GM23338 (cell line): ENCODE data around the gene YTHDC2. TPM values are rescaled to one million over a fixed set of nuclear protein-coding genes. Genes with fewer than 3 reads are reported as not detected.

Experiments
- ATAC-seq: fragments of 200-7000 bp; cut with Tn5 transposase; 3 replicates; pipeline ENCODE4 v1.9.1; 2020
- DNase-seq: peaks from one replicate; pipeline ENCODE4 v3.0.0-alpha.2; 2015; ENCODE audit warnings: low spot score
- H2AFZ ChIP-seq: fragments of 200-600 bp; sonication (generic); 2 replicates; pipeline ENCODE4 v1.8.0; 2016; ENCODE audit warnings: antibody characterized with exemption, mild to moderate bottlenecking, moderate library complexity
- H3F3A ChIP-seq: fragments of 200-600 bp; sonication (generic); replicated peaks from 2 replicates; pipeline ENCODE4 v1.8.0; 2017; ENCODE audit warnings: antibody characterized with exemption, mixed run types, low read depth
- H3K27ac ChIP-seq: fragments of 200-600 bp; sonication (generic); 2 replicates; pipeline ENCODE4 v1.6.1; 2016; ENCODE audit warnings: low read depth
- H3K27me3 ChIP-seq: fragments of 200-600 bp; sonication (generic); 2 replicates; pipeline ENCODE4 v1.8.0; 2016; ENCODE audit warnings: mild to moderate bottlenecking, mixed run types, moderate library complexity; ENCODE audit not compliant: insufficient read depth
- H3K36me3 ChIP-seq: fragments of 200-600 bp; sonication (generic); 2 replicates; pipeline ENCODE4 v1.8.0; 2016; ENCODE audit warnings: mild to moderate bottlenecking; ENCODE audit not compliant: insufficient read depth
- H3K4me1 ChIP-seq: fragments of 200-600 bp; sonication (generic); 2 replicates; pipeline ENCODE4 v1.8.0; 2016; ENCODE audit warnings: mild to moderate bottlenecking, moderate library complexity; ENCODE audit not compliant: insufficient read depth
- H3K4me2 ChIP-seq: fragments of 200-600 bp; sonication (generic); 2 replicates; pipeline ENCODE4 v1.7.1; 2017; ENCODE audit warnings: mixed run types
- H3K4me3 ChIP-seq: fragments of 200-600 bp; sonication (generic); 2 replicates; pipeline ENCODE4 v1.6.1; 2016; ENCODE audit warnings: mixed run types
- H3K79me2 ChIP-seq: fragments of 200-600 bp; sonication (generic); replicated peaks from 2 replicates; pipeline ENCODE4 v1.8.0; 2017; ENCODE audit warnings: mild to moderate bottlenecking; ENCODE audit not compliant: insufficient read depth
- H3K9me2 ChIP-seq: fragments of 200-600 bp; sonication (generic); 2 replicates; pipeline ENCODE4 v1.8.0; 2017; ENCODE audit not compliant: insufficient read depth
- H4K20me1 ChIP-seq: fragments of 200-600 bp; sonication (generic); replicated peaks from 2 replicates; pipeline ENCODE4 v1.8.0; 2017; ENCODE audit warnings: mild to moderate bottlenecking; ENCODE audit not compliant: insufficient read depth
- H3K27ac Mint-ChIP-seq: 2 replicates; pipeline ENCODE4 v1.8.0; 2020; ENCODE audit warnings: inconsistent platforms, mild to moderate bottlenecking, moderate library complexity, mixed read lengths
- H3K27me3 Mint-ChIP-seq: 3 replicates; pipeline ENCODE4 v1.8.0; 2022; ENCODE audit warnings: low read depth, mild to moderate bottlenecking, moderate library complexity, mixed read lengths, inconsistent platforms; ENCODE audit not compliant: insufficient read depth, poor library complexity
- H3K36me3 Mint-ChIP-seq: 3 replicates; pipeline ENCODE4 v1.8.0; 2021; ENCODE audit warnings: low read depth, mild to moderate bottlenecking, inconsistent platforms, moderate library complexity, mixed read lengths
- H3K4me1 Mint-ChIP-seq: 3 replicates; pipeline ENCODE4 v1.8.0; 2020; ENCODE audit warnings: mild to moderate bottlenecking, inconsistent platforms, mixed read lengths
- H3K4me3 Mint-ChIP-seq: 3 replicates; pipeline ENCODE4 v1.8.0; 2021; ENCODE audit warnings: moderate library complexity, mild to moderate bottlenecking, inconsistent platforms, mixed read lengths
- H3K9me3 Mint-ChIP-seq: 3 replicates; pipeline ENCODE4 v1.8.0; 2020; ENCODE audit warnings: moderate library complexity, mild to moderate bottlenecking, inconsistent platforms, mixed read lengths
- CTCF ChIP-seq, 2 experiments: fragments of 200-600 bp in 1 of 2; sonication (generic) in 1 of 2; conservative IDR thresholded peaks; 2 replicates each; pipeline versions ENCODE4 v1.5.1 to v1.6.1; 2016 to 2017; ENCODE audit warnings: antibody characterized with exemption in 2 of 2, low read depth in 2 of 2, mild to moderate bottlenecking in 2 of 2, moderate library complexity in 1 of 2
- ETS1 ChIP-seq: IDR thresholded peaks from 2 replicates; pipeline ENCODE4 v1.6.1; 2016; ENCODE audit warnings: antibody characterized with exemption
- EZH2phosphoT487 ChIP-seq: fragments of 200-600 bp; sonication (generic); IDR thresholded peaks from one replicate; pipeline ENCODE4 v1.8.1; 2018; ENCODE audit warnings: antibody characterized with exemption; ENCODE audit not compliant: unreplicated experiment
- NANOG ChIP-seq: IDR thresholded peaks from 2 replicates; pipeline ENCODE4 v1.6.1; 2016; ENCODE audit warnings: antibody characterized with exemption, borderline replicate concordance
- POLR2AphosphoS5 ChIP-seq: IDR thresholded peaks from 2 replicates; pipeline ENCODE4 v1.6.1; 2016; ENCODE audit warnings: antibody characterized with exemption, low read depth
- REST ChIP-seq: IDR thresholded peaks from one replicate; pipeline ENCODE4 v1.6.1; 2018; ENCODE audit warnings: antibody characterized with exemption; ENCODE audit not compliant: unreplicated experiment
- STAT1 ChIP-seq: IDR thresholded peaks from one replicate; pipeline ENCODE4 v1.6.1; 2016; ENCODE audit warnings: antibody characterized with exemption; ENCODE audit not compliant: unreplicated experiment
- ZNF331 ChIP-seq: fragments of 250-450 bp; sonication (Bioruptor Pico); IDR thresholded peaks from 2 replicates; pipeline ENCODE4 v1.5.0; 2020; ENCODE audit warnings: low read depth, mild to moderate bottlenecking, moderate library complexity
- polyA plus RNA-seq: library from polyadenylated mRNA; unstranded; fragments of >200 nt; fragmentation: Nextera tagmentation; extraction: Ambion mirVana; gene quantifications from 2 replicates; pipeline ENCODE4 v1.2.1, GENCODE V29; 2016
- total RNA-seq: library from RNA; depleted of rRNA; stranded (reverse); fragments of >200 nt; shearing (Covaris generic); gene quantifications from 2 replicates; pipeline ENCODE4 v1.2.3, GENCODE V29; 2014

The YTHDC2 gene
- total and polyA plus RNA-seq, 2 experiments from 2014 or later, result 19.9 to 33.9 TPM

GRCh38 chr5:113514289-113514635 is 768 bp downstream of the YTHDC2 start (continued):
- no peak for TF ChIP-seq CTCF (conservative IDR thresholded peaks at IDR 0.05; ENCODE audit: low read depth in 2 of 2)
- TF ChIP-seq ZNF331, result no peak

GRCh38 chr5:113518884-113519283 is 5.4 kb downstream of the YTHDC2 start:
- H2AFZ ChIP-seq, result no peak overlapping the region
- H3K9me2 ChIP-seq, result no peaks in the 10 kb centered on the region
- DNase-seq, result no peak
- H3K27ac ChIP-seq, result no peak overlapping the region
- TF ChIP-seq STAT1, result no peak
- no peak for TF ChIP-seq ETS1
- no peak for TF ChIP-seq POLR2AphosphoS5
- no peak for TF ChIP-seq REST
- no peak for TF ChIP-seq EZH2phosphoT487
- no peak for TF ChIP-seq ZNF331
- TF ChIP-seq NANOG, result no peak
- TF ChIP-seq CTCF (conservative IDR thresholded peaks at IDR 0.05; ENCODE audit: low read depth in 2 of 2), result no peak
- H3F3A ChIP-seq, result no peaks in the 10 kb centered on the region
- no peaks in the 10 kb centered on the region for H3K27me3 ChIP-seq
- peaks cover 32% of the 10 kb centered on the region; the same call in 2 of the 3 replicates for H3K36me3 Mint-ChIP-seq
- no peak overlapping the region for H3K4me3 ChIP-seq
- no peak overlapping the region for H3K27ac Mint-ChIP-seq
- peaks cover 7% of the 10 kb centered on the region for H4K20me1 ChIP-seq
- H3K9me3 Mint-ChIP-seq, result no peaks in the 10 kb centered on the region; the same call in 2 of the 3 replicates
- H3K4me1 ChIP-seq, result peaks cover 12% of the 10 kb centered on the region
- H3K27me3 Mint-ChIP-seq, result no peaks in the 10 kb centered on the region
- no peaks in the 10 kb centered on the region; the same call in 1 of the 2 replicates for H3K36me3 ChIP-seq
- H3K4me1 Mint-ChIP-seq, result peaks cover 10% of the 10 kb centered on the region; the same call in 2 of the 3 replicates
- no peak for ATAC-seq
- peaks cover 19% of the 10 kb centered on the region for H3K79me2 ChIP-seq
- no peak overlapping the region for H3K4me3 Mint-ChIP-seq
- no peak overlapping the region for H3K4me2 ChIP-seq
